ENCODE results near the gene FRAS1. TPM values are rescaled to one million over a fixed set of nuclear protein-coding genes. Genes with fewer than 3 reads are reported as not detected.

FRAS1 gene
- total RNA-seq, 1 donor from 2014 or later, result 18.9 TPM

DNA sequence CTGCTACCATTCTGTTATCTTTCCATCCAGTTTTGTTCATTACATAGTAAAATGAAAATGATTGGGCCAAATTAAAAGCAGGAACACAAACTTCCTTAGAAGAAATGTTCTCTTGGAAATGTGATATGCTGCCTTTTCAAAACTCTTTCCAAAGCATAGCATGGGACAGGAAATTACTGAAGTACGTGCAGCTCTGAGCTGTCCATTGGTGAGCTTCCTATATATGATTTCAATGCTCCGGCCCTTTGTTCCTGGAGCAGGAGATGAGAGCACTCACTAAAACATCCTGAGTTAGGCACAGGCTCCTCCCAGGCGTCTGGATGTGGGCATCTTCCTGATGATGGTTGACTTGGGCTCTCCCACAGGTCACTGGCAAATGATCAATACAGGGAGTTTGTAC lies 461.4 kb downstream of the FRAS1 start:
- Mint-ChIP-seq H3K36me3 (ENCODE audit: low read depth) (peaks cover 3% of the 10 kb centered on the region), H3K4me1 (ENCODE audit: low read depth) (peaks cover 6% of the 10 kb centered on the region), H3K4me3 (ENCODE audit: unreplicated experiment) (no peak overlapping the region), H3K9me3 (ENCODE audit: low read depth) (no peaks in the 10 kb centered on the region), H3K27ac (ENCODE audit: unreplicated experiment) (no peak overlapping the region), H3K27me3 (ENCODE audit: low read depth) (no peaks in the 10 kb centered on the region)
- no peak for DNase-seq (ENCODE audit: low spot score)
- TF ChIP-seq CTCF (IDR thresholded peaks at IDR 0.05), result no peak

GRCh38 chr4:78519962-78520361 lies 462.8 kb downstream of the FRAS1 start:
- H3K4me3 Mint-ChIP-seq (ENCODE audit: unreplicated experiment), result no peak overlapping the region
- no peak overlapping the region for H3K27ac Mint-ChIP-seq (ENCODE audit: unreplicated experiment)
- peaks cover 6% of the 10 kb centered on the region for H3K4me1 Mint-ChIP-seq (ENCODE audit: low read depth)
- H3K36me3 Mint-ChIP-seq (ENCODE audit: low read depth), result peaks cover 3% of the 10 kb centered on the region
- H3K9me3 Mint-ChIP-seq (ENCODE audit: low read depth), result no peaks in the 10 kb centered on the region
- no peak for TF ChIP-seq CTCF (IDR thresholded peaks at IDR 0.05)
- H3K27me3 Mint-ChIP-seq (ENCODE audit: low read depth), result no peaks in the 10 kb centered on the region
- no peak for DNase-seq (ENCODE audit: low spot score)

- H3K4me3 Mint-ChIP-seq (ENCODE audit: unreplicated experiment), result no peak overlapping the region
- H3K9me3 Mint-ChIP-seq (ENCODE audit: low read depth), result no peaks in the 10 kb centered on the region
- DNase-seq (ENCODE audit: low spot score), result no peak
- no peak overlapping the region for H3K27ac Mint-ChIP-seq (ENCODE audit: unreplicated experiment)
- no peaks in the 10 kb centered on the region for H3K27me3 Mint-ChIP-seq (ENCODE audit: low read depth)
- peaks cover 6% of the 10 kb centered on the region for H3K4me1 Mint-ChIP-seq (ENCODE audit: low read depth)
- peaks cover 3% of the 10 kb centered on the region for H3K36me3 Mint-ChIP-seq (ENCODE audit: low read depth)
- TF ChIP-seq CTCF (IDR thresholded peaks at IDR 0.05), result no peak
Observed at GRCh38 chr4:78520808-78521226, 463.7 kb downstream of the FRAS1 start.

DNA sequence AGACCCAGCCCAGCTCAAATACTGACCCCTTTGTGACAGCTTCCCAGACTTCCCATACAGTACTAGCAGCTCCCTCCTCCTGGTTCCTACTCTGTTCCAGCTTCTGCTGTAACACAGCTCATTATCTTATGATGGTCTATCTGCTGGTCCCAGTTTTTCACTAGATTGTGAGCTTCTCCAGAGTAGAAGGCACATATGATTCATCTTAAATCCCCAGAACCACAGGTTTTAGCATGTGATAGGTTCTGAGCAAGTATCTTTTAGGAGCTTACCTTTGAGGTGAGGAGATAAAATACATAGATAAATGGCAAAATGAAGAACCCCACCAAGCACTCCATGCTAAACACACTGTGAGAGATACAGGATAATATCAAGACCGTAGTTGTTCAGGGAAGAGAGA lies 466.9 kb downstream of the FRAS1 start:
- no peak overlapping the region for H3K27ac Mint-ChIP-seq (ENCODE audit: unreplicated experiment)
- TF ChIP-seq CTCF (IDR thresholded peaks at IDR 0.05), result no peak
- peaks cover 3% of the 10 kb centered on the region for H3K36me3 Mint-ChIP-seq (ENCODE audit: low read depth)
- no peaks in the 10 kb centered on the region for H3K9me3 Mint-ChIP-seq (ENCODE audit: low read depth)
- no peak for DNase-seq (ENCODE audit: low spot score)
- no peak overlapping the region for H3K4me3 Mint-ChIP-seq (ENCODE audit: unreplicated experiment)
- H3K27me3 Mint-ChIP-seq (ENCODE audit: low read depth), result no peaks in the 10 kb centered on the region
- peaks cover 6% of the 10 kb centered on the region for H3K4me1 Mint-ChIP-seq (ENCODE audit: low read depth)

- Mint-ChIP-seq H3K27me3 (ENCODE audit: low read depth) (no peaks in the 10 kb centered on the region), H3K27ac (ENCODE audit: unreplicated experiment) (no peak overlapping the region), H3K4me3 (ENCODE audit: unreplicated experiment) (no peak overlapping the region), H3K9me3 (ENCODE audit: low read depth) (peaks cover 3% of the 10 kb centered on the region), H3K4me1 (ENCODE audit: low read depth) (peaks cover 6% of the 10 kb centered on the region), H3K36me3 (ENCODE audit: low read depth) (peaks cover 4% of the 10 kb centered on the region)
- DNase-seq (ENCODE audit: low spot score), result no peak
- TF ChIP-seq CTCF (IDR thresholded peaks at IDR 0.05), result no peak
Observed at GRCh38 chr4:78525559-78525958, 468.4 kb downstream of the FRAS1 start.
